Coronary artery (tissue), 2 donors: ENCODE measurements around the gene OR11H7.
"Not testable (repeated sequence)": the region's sequence is repeated elsewhere in the genome, so short reads cannot be mapped to it uniquely, and the experiment has no call there.

Experiments used
- DNase-seq: peaks from one replicate; pipeline ENCODE4 v3.0.0-alpha.2; 2017; ENCODE audit warnings: low spot score
- H3K27ac ChIP-seq, 2 donors: fragments of 200-600 bp; sonication (generic); one replicate each; pipeline ENCODE4 v1.5.1; 2016 to 2019
- H3K4me3 ChIP-seq: fragments of 200-600 bp; sonication (generic); 2 replicates; pipeline ENCODE4 v1.5.1; 2016; ENCODE audit warnings: mild to moderate bottlenecking, moderate library complexity
- CTCF ChIP-seq: fragments of 200-600 bp; sonication (generic); IDR thresholded peaks from one replicate; pipeline ENCODE4 v1.5.1; 2019; ENCODE audit warnings: antibody characterized with exemption

OR11H7 gene

GRCh38 chr14:20215196-20215595 is 13.6 kb upstream of the OR11H7 start:
- H3K27ac ChIP-seq: no peak overlapping the region
- DNase-seq: no peak
- no peak overlapping the region for H3K4me3 ChIP-seq
- TF ChIP-seq CTCF: no peak

GRCh38 chr14:20219033-20219432 is 9.7 kb upstream of the OR11H7 start:
- Histone ChIP-seq H3K27ac (no peak overlapping the region), H3K4me3 (no peak overlapping the region)
- no peak for DNase-seq
- no peak for TF ChIP-seq CTCF

- no peak for TF ChIP-seq CTCF
- Histone ChIP-seq H3K4me3 (no peak within 1 kb of the TSS), H3K27ac (no peak within 1 kb of the TSS)
- no peak for DNase-seq
These were observed 5.4 kb upstream of the OR11H7 start, which contains the start of gene OR11H6 for GRCh38 chr14:20223410-20223809. Gene OR11H6 (plus strand): TSS chr14:20223710. CDS start chr14:20223710, 0 bp downstream.

GRCh38 chr14:20235415-20235814 is 6.6 kb downstream of the OR11H7 start:
- not testable (repeated sequence) for H3K27ac ChIP-seq, DNase-seq, H3K4me3 ChIP-seq

GRCh38 chr14:20247646-20248246 is 19.0 kb downstream of the OR11H7 start:
- no peak for DNase-seq
- TF ChIP-seq CTCF: no peak
- no peak overlapping the region for H3K4me3 ChIP-seq
- H3K27ac ChIP-seq: no peak overlapping the region

- H3K4me3 ChIP-seq: no peak overlapping the region
- no peak for DNase-seq
These were observed 33.9 kb downstream of the OR11H7 start for GRCh38 chr14:20262642-20263128.

GRCh38 chr14:20264361-20264760 is 35.6 kb downstream of the OR11H7 start:
- not testable (repeated sequence) for DNase-seq, H3K27ac ChIP-seq, H3K4me3 ChIP-seq

More at GRCh38 chr14:20262642-20263128, 33.9 kb downstream of the OR11H7 start:
- no peak overlapping the region for H3K27ac ChIP-seq
- no peak for TF ChIP-seq CTCF

- no peak for TF ChIP-seq CTCF
- Histone ChIP-seq H3K27ac (no peak overlapping the region), H3K4me3 (no peak overlapping the region)
- DNase-seq: no peak
These were observed 45.3 kb downstream of the OR11H7 start for GRCh38 chr14:20274062-20274461.
